HCT116 (cell line): ENCODE measurements around the gene ENOX1. TPM values are rescaled to one million over a fixed set of nuclear protein-coding genes. Genes with fewer than 3 reads are reported as not detected.

Source experiments
- ATAC-seq: fragments of 200-7000 bp; cut with Tn5 transposase; 2 replicates; pipeline ENCODE4 v1.9.1; 2020; ENCODE audit warnings: mild to moderate bottlenecking, moderate library complexity
- BruUV-seq: library from RNA; stranded (reverse); fragments of 400-500 nt; replicated peaks from 2 replicates; lab custom pipeline; 2021; lab: Mats Ljungman, UMichigan
- CTCF ChIA-PET: fragments of 300-600 bp; sonication (Branson Sonifier 250); formaldehyde crosslinking; loops from one replicate; lab custom pipeline; 2021; ENCODE audit warnings: antibody characterized with exemption; lab: Charles Lee
- POLR2A ChIA-PET: fragments of 300-600, 350-600 bp; sonication (Branson Sonifier 250); formaldehyde crosslinking; loops from one replicate; lab custom pipeline; 2021; ENCODE audit warnings: antibody characterized with exemption; lab: Charles Lee
- RAD21 ChIA-PET, 2 experiments: fragments of 300-600 bp; sonication (Branson Sonifier 250); formaldehyde crosslinking; loops; one replicate each; lab custom pipeline; 2023; ENCODE audit warnings: low total read pairs in 2 of 2; ENCODE audit not compliant: uncharacterized antibody in 2 of 2, unreplicated experiment in 2 of 2, low non-redundant PET in 1 of 2; lab: Charles Lee
- DNase-seq: peaks from one replicate; pipeline ENCODE4 v3.0.0-alpha.2; 2010; ENCODE audit warnings: low read depth, low spot score
- H2AFZ ChIP-seq: fragments of 200-600 bp; shearing (Covaris generic), sonication (generic); 2 replicates; pipeline ENCODE4 v1.6.1; 2017; ENCODE audit warnings: low read depth, mixed run types, mixed read lengths, antibody characterized with exemption, low read length; ENCODE audit not compliant: poor library complexity, severe bottlenecking
- H3K27ac ChIP-seq: 2 replicates; pipeline ENCODE4 v1.5.1; 2012; ENCODE audit warnings: low read depth, low read length
- H3K27me3 ChIP-seq: fragments of 200-600 bp; sonication (generic); 2 replicates; pipeline ENCODE4 v1.6.1; 2016; ENCODE audit warnings: mixed run types, low read length, mixed read lengths; ENCODE audit not compliant: insufficient read depth
- H3K36me3 ChIP-seq, 2 experiments: fragments of 200-500 bp in 1 of 2; fragments of 200-600 bp in 1 of 2; sonication (Bioruptor generic) in 1 of 2; sonication (generic) in 1 of 2; 2 replicates each; pipeline versions ENCODE4 v1.5.1 to v1.6.1; 2014 to 2016; ENCODE audit warnings: low read length in 2 of 2, inconsistent platforms in 1 of 2, mixed read lengths in 1 of 2, mixed run types in 1 of 2; ENCODE audit not compliant: insufficient read depth in 2 of 2, control insufficient read depth in 1 of 2
- H3K4me1 ChIP-seq, 2 experiments: fragments of 200-600 bp in 1 of 2; sonication (generic) in 1 of 2; 2 replicates each; pipeline versions ENCODE4 v1.5.1 to v1.6.1; 2012 to 2017; ENCODE audit warnings: low read length in 2 of 2, inconsistent platforms in 1 of 2, mild to moderate bottlenecking in 1 of 2, mixed read lengths in 1 of 2, mixed run types in 1 of 2, moderate library complexity in 1 of 2; ENCODE audit not compliant: insufficient read depth in 2 of 2, control insufficient read depth in 1 of 2
- H3K4me2 ChIP-seq: fragments of 200-600 bp; sonication (generic); 2 replicates; pipeline ENCODE4 v1.6.1; 2017; ENCODE audit warnings: mixed run types, low read length, mixed read lengths
- H3K4me3 ChIP-seq, 2 experiments: fragments of 200-600 bp in 1 of 2; sonication (generic) in 1 of 2; replicated peaks in 1 of 2; 2 replicates each; pipeline ENCODE4 v1.5.1; 2011 to 2016; ENCODE audit warnings: low read length in 2 of 2, control low read depth in 1 of 2, low read depth in 1 of 2, mild to moderate bottlenecking in 1 of 2, mixed read lengths in 1 of 2, mixed run types in 1 of 2
- H3K79me2 ChIP-seq: fragments of 200-600 bp; sonication (generic); 2 replicates; pipeline ENCODE4 v1.6.1; 2017; ENCODE audit warnings: mild to moderate bottlenecking, mixed run types, low read length, moderate library complexity, mixed read lengths; ENCODE audit not compliant: insufficient read depth
- H3K9ac ChIP-seq: fragments of 200-600 bp; sonication (generic); 2 replicates; pipeline ENCODE4 v1.6.1; 2016; ENCODE audit warnings: low read length, mixed read lengths
- H3K9me2 ChIP-seq: fragments of 200-600 bp; sonication (generic), shearing (Covaris generic); 2 replicates; pipeline ENCODE4 v1.6.1; 2017; ENCODE audit warnings: mixed run types, mild to moderate bottlenecking, moderate library complexity; ENCODE audit not compliant: insufficient read depth
- H3K9me3 ChIP-seq, 2 experiments: fragments of 200-500 bp in 1 of 2; fragments of 200-600 bp in 1 of 2; sonication (Bioruptor generic) in 1 of 2; sonication (generic) in 1 of 2; 2 replicates each; pipeline ENCODE4 v1.6.1; 2014 to 2017; ENCODE audit warnings: low read length in 2 of 2, mixed read lengths in 2 of 2, inconsistent platforms in 1 of 2, low read depth in 1 of 2, mild to moderate bottlenecking in 1 of 2, mixed run types in 1 of 2, moderate library complexity in 1 of 2; ENCODE audit not compliant: control insufficient read depth in 1 of 2, insufficient read depth in 1 of 2
- H4K20me1 ChIP-seq: fragments of 200-600 bp; sonication (generic), shearing (Covaris generic); 2 replicates; pipeline ENCODE4 v1.6.1; 2017; ENCODE audit warnings: mixed run types, mild to moderate bottlenecking, moderate library complexity; ENCODE audit not compliant: insufficient read depth
- CBX3 ChIP-seq: IDR thresholded peaks from 2 replicates; pipeline ENCODE4 v1.6.1; 2012; ENCODE audit warnings: low read depth
- EZH2phosphoT487 ChIP-seq: fragments of 200-600 bp; IDR thresholded peaks from 2 replicates; pipeline ENCODE4 v1.6.1; 2018; ENCODE audit warnings: antibody characterized with exemption, borderline replicate concordance
- POLR2A ChIP-seq: IDR thresholded peaks from 2 replicates; pipeline ENCODE4 v1.7.0; 2011; ENCODE audit warnings: borderline replicate concordance; ENCODE audit not compliant: insufficient read depth, insufficient read length; ENCODE audit errors: extremely low read depth
- SIN3A ChIP-seq: IDR thresholded peaks from 2 replicates; pipeline ENCODE4 v1.6.1; 2012; ENCODE audit warnings: low read depth
- SP1 ChIP-seq: IDR thresholded peaks from 2 replicates; pipeline ENCODE4 v1.6.1; 2012; ENCODE audit warnings: low read depth
- SRF ChIP-seq: IDR thresholded peaks from 2 replicates; pipeline ENCODE4 v1.6.1; 2012; ENCODE audit warnings: low read depth
- YY1 ChIP-seq: IDR thresholded peaks from 2 replicates; pipeline ENCODE4 v1.6.1; 2011; ENCODE audit warnings: low read length, low read depth, moderate library complexity, mild to moderate bottlenecking; ENCODE audit not compliant: insufficient replicate concordance; ENCODE audit errors: extremely low read depth
- intact Hi-C: fragments of 100-400 bp; cut with micrococcal nuclease; formaldehyde crosslinking; loops from 2 replicates; pipeline ENCODE4 v1.10.0; 2022
- total RNA-seq: library from RNA; stranded (reverse); gene quantifications from one replicate; pipeline ENCODE4 v1.2.1, GENCODE V29; 2021; ENCODE audit not compliant: unreplicated experiment
- TF ChIP-seq, protein P1 (sequence below): IDR thresholded peaks from 2 replicates; pipeline ENCODE4 v1.6.1; 2012
- TF ChIP-seq, protein P2 (sequence below), 3 experiments: fragments of 200-600 bp in 1 of 3; sonication (generic) in 1 of 3; IDR thresholded peaks in 2 of 3; conservative IDR thresholded peaks in 1 of 3; 2 replicates each; pipeline ENCODE4 v1.5.1; 2012 to 2017; ENCODE audit warnings: low read depth in 2 of 3, low read length in 2 of 3, antibody characterized with exemption in 1 of 3, borderline replicate concordance in 1 of 3, control low read depth in 1 of 3, mild to moderate bottlenecking in 1 of 3, mixed read lengths in 1 of 3, mixed run types in 1 of 3, moderate library complexity in 1 of 3; ENCODE audit not compliant: insufficient read depth in 1 of 3
- TF ChIP-seq, protein P3 (sequence below): IDR thresholded peaks from 2 replicates; pipeline ENCODE4 v1.6.1; 2011; ENCODE audit warnings: mild to moderate bottlenecking, low read length, moderate library complexity; ENCODE audit not compliant: insufficient replicate concordance; ENCODE audit errors: extremely low read depth

The ENOX1 gene
- total RNA-seq, 1 experiment from 2014 or later: 4.5 TPM

DNA sequence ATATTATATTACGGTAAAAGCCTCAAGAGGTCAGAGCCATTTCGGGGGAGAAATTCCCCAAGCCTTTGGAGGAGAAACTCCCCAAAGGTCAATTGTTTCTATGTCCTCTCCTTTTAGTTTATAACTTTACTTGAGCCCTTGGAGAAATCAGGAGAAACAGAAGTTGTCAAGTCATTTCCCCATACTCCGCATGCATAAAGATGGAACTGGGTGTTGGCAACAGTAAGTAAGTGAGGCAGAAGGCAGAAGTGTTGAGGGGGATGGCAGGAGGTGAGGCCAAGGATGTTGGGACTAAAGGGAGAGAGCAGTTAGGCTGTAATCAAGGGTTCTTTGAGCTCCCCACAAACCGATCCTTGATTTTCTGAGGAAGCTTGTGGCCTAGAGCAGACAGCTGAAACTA, 307.9 kb downstream of the ENOX1 start:
- CTCF ChIA-PET: no interaction called here
- ATAC-seq: no peak
- Histone ChIP-seq H4K20me1 (no peaks in the 10 kb centered on the region), H3K4me1 (no peaks in the 10 kb centered on the region), H3K36me3 (no peaks in the 10 kb centered on the region), H3K27ac (no peak overlapping the region), H3K9me2 (no peaks in the 10 kb centered on the region), H3K27me3 (no peaks in the 10 kb centered on the region)
- no peak for DNase-seq
- BruUV-seq: no TSS peak
- intact Hi-C loops: no loop called here
- RAD21 ChIA-PET: no interaction called here
- no peak for TF ChIP-seq SP1
- TF ChIP-seq POLR2A: no peak
- TF ChIP-seq SRF: no peak
- TF ChIP-seq, protein P1, sequence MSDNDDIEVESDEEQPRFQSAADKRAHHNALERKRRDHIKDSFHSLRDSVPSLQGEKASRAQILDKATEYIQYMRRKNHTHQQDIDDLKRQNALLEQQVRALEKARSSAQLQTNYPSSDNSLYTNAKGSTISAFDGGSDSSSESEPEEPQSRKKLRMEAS: no peak
- no peak for TF ChIP-seq CBX3
- TF ChIP-seq SIN3A: no peak
- TF ChIP-seq, protein P2, sequence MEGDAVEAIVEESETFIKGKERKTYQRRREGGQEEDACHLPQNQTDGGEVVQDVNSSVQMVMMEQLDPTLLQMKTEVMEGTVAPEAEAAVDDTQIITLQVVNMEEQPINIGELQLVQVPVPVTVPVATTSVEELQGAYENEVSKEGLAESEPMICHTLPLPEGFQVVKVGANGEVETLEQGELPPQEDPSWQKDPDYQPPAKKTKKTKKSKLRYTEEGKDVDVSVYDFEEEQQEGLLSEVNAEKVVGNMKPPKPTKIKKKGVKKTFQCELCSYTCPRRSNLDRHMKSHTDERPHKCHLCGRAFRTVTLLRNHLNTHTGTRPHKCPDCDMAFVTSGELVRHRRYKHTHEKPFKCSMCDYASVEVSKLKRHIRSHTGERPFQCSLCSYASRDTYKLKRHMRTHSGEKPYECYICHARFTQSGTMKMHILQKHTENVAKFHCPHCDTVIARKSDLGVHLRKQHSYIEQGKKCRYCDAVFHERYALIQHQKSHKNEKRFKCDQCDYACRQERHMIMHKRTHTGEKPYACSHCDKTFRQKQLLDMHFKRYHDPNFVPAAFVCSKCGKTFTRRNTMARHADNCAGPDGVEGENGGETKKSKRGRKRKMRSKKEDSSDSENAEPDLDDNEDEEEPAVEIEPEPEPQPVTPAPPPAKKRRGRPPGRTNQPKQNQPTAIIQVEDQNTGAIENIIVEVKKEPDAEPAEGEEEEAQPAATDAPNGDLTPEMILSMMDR (IDR thresholded peaks at IDR 0.05 in 2 of 3, conservative IDR thresholded peaks at IDR 0.05 in 1 of 3; ENCODE audit: borderline replicate concordance in 1 of 3, insufficient read depth in 1 of 3, low read depth in 2 of 3, low read length in 2 of 3): no peak
- no peak for TF ChIP-seq YY1
- TF ChIP-seq, protein P3, sequence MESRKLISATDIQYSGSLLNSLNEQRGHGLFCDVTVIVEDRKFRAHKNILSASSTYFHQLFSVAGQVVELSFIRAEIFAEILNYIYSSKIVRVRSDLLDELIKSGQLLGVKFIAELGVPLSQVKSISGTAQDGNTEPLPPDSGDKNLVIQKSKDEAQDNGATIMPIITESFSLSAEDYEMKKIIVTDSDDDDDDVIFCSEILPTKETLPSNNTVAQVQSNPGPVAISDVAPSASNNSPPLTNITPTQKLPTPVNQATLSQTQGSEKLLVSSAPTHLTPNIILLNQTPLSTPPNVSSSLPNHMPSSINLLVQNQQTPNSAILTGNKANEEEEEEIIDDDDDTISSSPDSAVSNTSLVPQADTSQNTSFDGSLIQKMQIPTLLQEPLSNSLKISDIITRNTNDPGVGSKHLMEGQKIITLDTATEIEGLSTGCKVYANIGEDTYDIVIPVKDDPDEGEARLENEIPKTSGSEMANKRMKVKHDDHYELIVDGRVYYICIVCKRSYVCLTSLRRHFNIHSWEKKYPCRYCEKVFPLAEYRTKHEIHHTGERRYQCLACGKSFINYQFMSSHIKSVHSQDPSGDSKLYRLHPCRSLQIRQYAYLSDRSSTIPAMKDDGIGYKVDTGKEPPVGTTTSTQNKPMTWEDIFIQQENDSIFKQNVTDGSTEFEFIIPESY: no peak
- TF ChIP-seq EZH2phosphoT487: no peak
- TF ChIP-seq, all 23 proteins: peak for 0
- Histone ChIP-seq H2AFZ (no peak overlapping the region), H3K4me3 (no peak overlapping the region), H3K9me3 (no peaks in the 10 kb centered on the region), H3K79me2 (no peaks in the 10 kb centered on the region), H3K9ac (no peak overlapping the region), H3K4me2 (no peak overlapping the region)
- POLR2A ChIA-PET: no interaction called here
